SK-N-SH treated with all-trans-retinoic acid at 6 μM for 48 hours (cell line): ENCODE data around the gene MYO5B.

Experiments
- PPARA ChIP-seq: fragments of 250-450 bp; sonication (Bioruptor Pico); IDR thresholded peaks from 2 replicates; pipeline ENCODE4 v1.5.0; 2020; ENCODE audit warnings: mild to moderate bottlenecking, borderline replicate concordance
- TSHZ2 ChIP-seq: fragments of 250-450 bp; sonication (Bioruptor Pico); IDR thresholded peaks from 2 replicates; pipeline ENCODE4 v1.5.0; 2020; ENCODE audit warnings: mild to moderate bottlenecking, moderate library complexity
- ZFP30 ChIP-seq: fragments of 450-650 bp; formaldehyde crosslinking; IDR thresholded peaks from 2 replicates; pipeline ENCODE4 v1.5.0; 2022; ENCODE audit warnings: mild to moderate bottlenecking, moderate library complexity
- ZNF565 ChIP-seq: fragments of 450-650 bp; formaldehyde crosslinking; conservative IDR thresholded peaks from 2 replicates; pipeline ENCODE4 v1.5.0; 2020; ENCODE audit warnings: low read depth, mild to moderate bottlenecking, moderate library complexity

DNA sequence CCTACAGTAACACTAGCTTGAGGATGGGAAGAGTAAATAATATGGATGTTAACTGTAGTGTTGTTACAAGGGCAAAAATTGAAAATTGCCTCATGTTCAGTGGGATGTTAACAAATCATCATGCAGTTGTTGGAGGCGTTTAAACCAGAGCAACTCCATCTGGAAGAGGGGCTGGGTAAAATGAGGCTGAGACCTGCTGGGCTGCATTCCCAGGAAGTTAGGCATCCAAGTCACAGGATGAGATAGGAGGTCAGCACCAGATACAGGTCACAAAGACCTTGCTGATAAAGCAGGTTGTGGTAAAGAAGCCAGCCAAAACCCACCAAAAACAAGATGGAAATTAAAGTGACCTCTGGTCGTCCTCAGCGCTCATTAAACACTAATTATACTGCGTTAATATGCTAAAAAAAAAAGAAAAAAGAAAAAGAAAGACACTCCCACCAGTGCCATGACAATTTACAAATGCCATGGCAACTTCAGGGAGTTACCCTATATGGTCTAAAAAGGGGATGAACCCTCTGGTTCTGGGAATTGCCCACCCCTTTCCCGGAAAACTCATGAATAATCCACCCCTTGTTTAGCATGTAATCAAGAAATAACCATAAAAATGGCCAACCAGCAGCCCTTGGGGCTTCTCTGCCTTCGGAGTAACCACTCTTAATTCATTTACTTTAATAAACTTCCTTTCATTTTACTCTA, 101.4 kb downstream of the MYO5B start:
- TF ChIP-seq ZFP30 (CRISPR knock-in tag) = no peak
- no peak for TF ChIP-seq PPARA
- no peak for TF ChIP-seq TSHZ2 (CRISPR knock-in tag)
- TF ChIP-seq ZNF565 = no peak
